AG09309 (cell line): ENCODE data around the gene DTWD2.

Experiments used
- DNase-seq: peaks from one replicate; pipeline ENCODE4 v3.0.0-alpha.2; 2010; ENCODE audit warnings: low read depth
- H3K4me3 ChIP-seq: 2 replicates; pipeline ENCODE4 v1.5.1; 2011; ENCODE audit warnings: mild to moderate bottlenecking, low read depth, low read length, moderate library complexity; ENCODE audit not compliant: control insufficient read depth
- CTCF ChIP-seq: IDR thresholded peaks from 2 replicates; pipeline ENCODE4 v1.5.1; 2011; ENCODE audit warnings: mild to moderate bottlenecking, low read depth, low read length, inconsistent platforms; ENCODE audit not compliant: insufficient read depth, control insufficient read depth; ENCODE audit errors: missing control alignments

Gene DTWD2

GRCh38 chr5:118987988-118988865 is at the start of gene DTWD2:
Gene DTWD2, minus strand, starts transcription at chr5:118988547. Its CDS starts 36 bp downstream, at chr5:118988511.
- DNase-seq = peak; percentile 63
- TF ChIP-seq CTCF = peak; percentile 80
- H3K4me3 ChIP-seq = peak within 1 kb of the TSS; percentile 69

- no peak for DNase-seq
These were observed 49.3 kb upstream of the DTWD2 start for GRCh38 chr5:119037496-119038215.

GRCh38 chr5:119036101-119036762 is 47.9 kb upstream of the DTWD2 start:
- DNase-seq = peak; percentile 48
- TF ChIP-seq CTCF = no peak

More at GRCh38 chr5:119037496-119038215, 49.3 kb upstream of the DTWD2 start:
- H3K4me3 ChIP-seq = no peak overlapping the region
- TF ChIP-seq CTCF = no peak

GRCh38 chr5:119033135-119033534 is 44.8 kb upstream of the DTWD2 start:
- DNase-seq = no peak
- no peak overlapping the region for H3K4me3 ChIP-seq
- no peak for TF ChIP-seq CTCF

More at GRCh38 chr5:119036101-119036762, 47.9 kb upstream of the DTWD2 start:
- no peak overlapping the region for H3K4me3 ChIP-seq

- no peak overlapping the region for H3K4me3 ChIP-seq
- TF ChIP-seq CTCF = no peak
- no peak for DNase-seq
These were observed 44.3 kb upstream of the DTWD2 start for GRCh38 chr5:119032656-119033055.

- no peak for TF ChIP-seq CTCF
- DNase-seq = no peak
- no peak overlapping the region for H3K4me3 ChIP-seq
These were observed 43.6 kb upstream of the DTWD2 start for GRCh38 chr5:119031905-119032304.
